ES-I3 (cell line): ENCODE results near the gene DLG2.
"Not testable (repeated sequence)": the region's sequence is repeated elsewhere in the genome, so short reads cannot be mapped to it uniquely, and the experiment has no call there.

Source experiments
- H3K36me3 ChIP-seq: 2 replicates; pipeline ENCODE4 v1.6.1; 2013; ENCODE audit warnings: mild to moderate bottlenecking, low read length, control low read depth, moderate library complexity; ENCODE audit not compliant: insufficient read depth
- H3K4me1 ChIP-seq: 2 replicates; pipeline ENCODE4 v1.6.1; 2013; ENCODE audit warnings: mild to moderate bottlenecking, control low read depth, low read length; ENCODE audit not compliant: insufficient read depth
- H3K9ac ChIP-seq: 2 replicates; pipeline ENCODE4 v1.6.1; 2013; ENCODE audit warnings: low read depth, mild to moderate bottlenecking, low read length, moderate library complexity
- H3K9me3 ChIP-seq: 2 replicates; pipeline ENCODE4 v1.6.1; 2013; ENCODE audit warnings: mild to moderate bottlenecking, low read length, moderate library complexity; ENCODE audit not compliant: control insufficient read depth, insufficient read depth

Gene DLG2

GRCh38 chr11:85118151-85118550 is 509.0 kb downstream of the DLG2 start:
- no peaks in the 10 kb centered on the region for H3K36me3 ChIP-seq
- H3K9me3 ChIP-seq = no peaks in the 10 kb centered on the region
- peaks cover 9% of the 10 kb centered on the region; the same call in 1 of the 2 replicates for H3K4me1 ChIP-seq
- no peak overlapping the region for H3K9ac ChIP-seq

GRCh38 chr11:85115798-85116197 is 511.3 kb downstream of the DLG2 start:
- no peak overlapping the region for H3K9ac ChIP-seq
- no peaks in the 10 kb centered on the region for H3K36me3 ChIP-seq
- peaks cover 9% of the 10 kb centered on the region; the same call in 1 of the 2 replicates for H3K4me1 ChIP-seq
- H3K9me3 ChIP-seq = no peaks in the 10 kb centered on the region

GRCh38 chr11:85114786-85115185 is 512.4 kb downstream of the DLG2 start:
- Histone ChIP-seq H3K9me3 (no peaks in the 10 kb centered on the region), H3K9ac (no peak overlapping the region), H3K4me1 (peaks cover 9% of the 10 kb centered on the region; the same call in 1 of the 2 replicates), H3K36me3 (no peaks in the 10 kb centered on the region)

GRCh38 chr11:85110246-85110645 is 516.9 kb downstream of the DLG2 start:
- not testable (repeated sequence) for H3K9ac ChIP-seq, H3K4me1 ChIP-seq, H3K36me3 ChIP-seq, H3K9me3 ChIP-seq

- H3K9me3 ChIP-seq = no peaks in the 10 kb centered on the region
- no peaks in the 10 kb centered on the region for H3K36me3 ChIP-seq
- no peaks in the 10 kb centered on the region for H3K4me1 ChIP-seq
- no peak overlapping the region for H3K9ac ChIP-seq
These were observed 518.0 kb downstream of the DLG2 start for GRCh38 chr11:85109141-85109540.

- Histone ChIP-seq H3K9ac (no peak overlapping the region), H3K36me3 (no peaks in the 10 kb centered on the region), H3K4me1 (no peaks in the 10 kb centered on the region), H3K9me3 (no peaks in the 10 kb centered on the region)
These were observed 521.3 kb downstream of the DLG2 start for GRCh38 chr11:85105868-85106267.

GRCh38 chr11:85099522-85099921 is 527.6 kb downstream of the DLG2 start:
- no peak overlapping the region for H3K9ac ChIP-seq
- H3K36me3 ChIP-seq = no peaks in the 10 kb centered on the region
- H3K4me1 ChIP-seq = no peaks in the 10 kb centered on the region
- H3K9me3 ChIP-seq = no peaks in the 10 kb centered on the region

- Histone ChIP-seq H3K36me3 (no peaks in the 10 kb centered on the region), H3K9ac (no peak overlapping the region), H3K4me1 (no peaks in the 10 kb centered on the region), H3K9me3 (no peaks in the 10 kb centered on the region)
These were observed 528.1 kb downstream of the DLG2 start for GRCh38 chr11:85098996-85099395.

GRCh38 chr11:85096939-85097338 is 530.2 kb downstream of the DLG2 start:
- Histone ChIP-seq H3K9me3 (no peaks in the 10 kb centered on the region), H3K36me3 (no peaks in the 10 kb centered on the region), H3K9ac (no peak overlapping the region), H3K4me1 (no peaks in the 10 kb centered on the region)

- Histone ChIP-seq H3K4me1 (no peaks in the 10 kb centered on the region), H3K9ac (no peak overlapping the region), H3K36me3 (no peaks in the 10 kb centered on the region), H3K9me3 (no peaks in the 10 kb centered on the region)
These were observed 531.9 kb downstream of the DLG2 start for GRCh38 chr11:85095239-85095638.

GRCh38 chr11:85094795-85095194 is 532.3 kb downstream of the DLG2 start:
- H3K9ac ChIP-seq = no peak overlapping the region
- no peaks in the 10 kb centered on the region for H3K9me3 ChIP-seq
- H3K4me1 ChIP-seq = no peaks in the 10 kb centered on the region
- no peaks in the 10 kb centered on the region for H3K36me3 ChIP-seq

- Histone ChIP-seq H3K9ac (no peak overlapping the region), H3K36me3 (no peaks in the 10 kb centered on the region), H3K4me1 (no peaks in the 10 kb centered on the region), H3K9me3 (0 out of 2 replicates have a peak, but pooled peaks cover 5% of the 10 kb centered on the region)
These were observed 537.5 kb downstream of the DLG2 start for GRCh38 chr11:85089654-85090053.

GRCh38 chr11:85088286-85088685 is 538.9 kb downstream of the DLG2 start:
- H3K4me1 ChIP-seq = no peaks in the 10 kb centered on the region
- 0 out of 2 replicates have a peak, but pooled peaks cover 6% of the 10 kb centered on the region for H3K9me3 ChIP-seq
- H3K9ac ChIP-seq = no peak overlapping the region
- no peaks in the 10 kb centered on the region; the same call in 1 of the 2 replicates for H3K36me3 ChIP-seq

- Histone ChIP-seq H3K4me1 (no peaks in the 10 kb centered on the region), H3K9me3 (0 out of 2 replicates have a peak, but pooled peaks cover 6% of the 10 kb centered on the region), H3K9ac (no peak overlapping the region), H3K36me3 (no peaks in the 10 kb centered on the region; the same call in 1 of the 2 replicates)
These were observed 540.5 kb downstream of the DLG2 start for GRCh38 chr11:85086504-85087284.

GRCh38 chr11:85076535-85077330 is 550.4 kb downstream of the DLG2 start:
- no peaks in the 10 kb centered on the region; the same call in 1 of the 2 replicates for H3K9me3 ChIP-seq
- H3K36me3 ChIP-seq = no peaks in the 10 kb centered on the region
- no peak overlapping the region for H3K9ac ChIP-seq
- H3K4me1 ChIP-seq = no peaks in the 10 kb centered on the region
